PC-3 (cell line): Measurements from ENCODE around the gene DGKG. TPM values are rescaled to one million over a fixed set of nuclear protein-coding genes. Genes with fewer than 3 reads are reported as not detected.

ENCODE experiments used
- ATAC-seq: fragments of 200-7000 bp; cut with Tn5 transposase; 2 replicates; pipeline ENCODE4 v1.9.1; 2020; ENCODE audit warnings: mild to moderate bottlenecking, moderate library complexity
- BruUV-seq: library from RNA; stranded (reverse); fragments of 400-500 nt; replicated peaks from 2 replicates; lab custom pipeline; 2021; lab: Mats Ljungman, UMichigan
- CTCF ChIA-PET: fragments of 300-600 bp; sonication (Branson Sonifier 250); formaldehyde crosslinking; loops from one replicate; lab custom pipeline; 2022; ENCODE audit warnings: antibody characterized with exemption; lab: Charles Lee
- POLR2A ChIA-PET: fragments of 300-600 bp; sonication (Branson Sonifier 250); formaldehyde crosslinking; loops from one replicate; lab custom pipeline; 2022; ENCODE audit warnings: antibody characterized with exemption; ENCODE audit not compliant: unreplicated experiment; lab: Charles Lee
- DNase-seq: peaks from one replicate; pipeline ENCODE4 v3.0.0-alpha.2; 2015
- H2AFZ ChIP-seq: fragments of 300-600 bp; sonication (generic); 2 replicates; pipeline ENCODE4 v1.6.0; 2016; ENCODE audit warnings: antibody characterized with exemption, low read length
- H3F3A ChIP-seq: fragments of 300-600 bp; sonication (generic); one replicate; pipeline ENCODE4 v1.6.0; 2017; ENCODE audit warnings: antibody characterized with exemption, low read length, control low read depth, mild to moderate bottlenecking; ENCODE audit not compliant: unreplicated experiment
- H3K27ac ChIP-seq: fragments of 300-600 bp; sonication (generic); 2 replicates; pipeline ENCODE4 v1.5.1; 2016; ENCODE audit warnings: mild to moderate bottlenecking, low read length
- H3K27me3 ChIP-seq: fragments of 300-600 bp; sonication (generic); 2 replicates; pipeline ENCODE4 v1.6.1; 2016; ENCODE audit warnings: low read length, mixed read lengths
- H3K36me3 ChIP-seq: fragments of 300-600 bp; sonication (generic); 2 replicates; pipeline ENCODE4 v1.6.1; 2016; ENCODE audit warnings: low read depth, mixed run types, low read length, mixed read lengths
- H3K4me1 ChIP-seq: fragments of 300-600 bp; sonication (generic); 2 replicates; pipeline ENCODE4 v1.5.1; 2016; ENCODE audit warnings: low read length; ENCODE audit not compliant: insufficient read depth
- H3K4me2 ChIP-seq: fragments of 300-600 bp; sonication (generic); 2 replicates; pipeline ENCODE4 v1.6.0; 2016; ENCODE audit warnings: low read length
- H3K4me3 ChIP-seq: fragments of 300-600 bp; sonication (generic); 2 replicates; pipeline ENCODE4 v1.5.1; 2016; ENCODE audit warnings: mild to moderate bottlenecking, low read length, mixed read lengths
- H3K79me2 ChIP-seq: fragments of 300-600 bp; sonication (generic); 2 replicates; pipeline ENCODE4 v1.6.1; 2017; ENCODE audit warnings: low read length, mixed read lengths
- H3K9ac ChIP-seq: fragments of 300-600 bp; sonication (generic); 2 replicates; pipeline ENCODE4 v1.6.0; 2016; ENCODE audit warnings: mild to moderate bottlenecking, low read length
- H3K9me2 ChIP-seq: fragments of 300-600 bp; sonication (generic); replicated peaks from 2 replicates; pipeline ENCODE4 v1.6.1; 2016; ENCODE audit warnings: mixed run types, low read length, mixed read lengths
- H3K9me3 ChIP-seq: fragments of 300-600 bp; sonication (generic); 2 replicates; pipeline ENCODE4 v1.6.1; 2016; ENCODE audit warnings: low read length, mixed read lengths
- H4K20me1 ChIP-seq: fragments of 300-600 bp; sonication (generic); 2 replicates; pipeline ENCODE4 v1.6.1; 2016; ENCODE audit warnings: low read length, mixed read lengths
- CTCF ChIP-seq: fragments of 300-600 bp; sonication (generic); conservative IDR thresholded peaks from 2 replicates; pipeline ENCODE4 v1.5.1; 2017; ENCODE audit warnings: antibody characterized with exemption, low read depth, mild to moderate bottlenecking, low read length
- EZH2 ChIP-seq: fragments of 300-600 bp; sonication (generic); IDR thresholded peaks from one replicate; pipeline ENCODE4 v1.6.1; 2017; ENCODE audit warnings: antibody characterized with exemption, mild to moderate bottlenecking, low read length; ENCODE audit not compliant: unreplicated experiment
- EZH2phosphoT487 ChIP-seq: fragments of 300-600 bp; sonication (generic); IDR thresholded peaks from 2 replicates; pipeline ENCODE4 v1.6.1; 2018; ENCODE audit warnings: mild to moderate bottlenecking, antibody characterized with exemption, low read length, borderline replicate concordance
- intact Hi-C: fragments of 100-400 bp; cut with micrococcal nuclease; formaldehyde crosslinking; loops from 2 replicates; pipeline ENCODE4 v1.9.0; 2023
- total RNA-seq: library from RNA; depleted of rRNA; stranded (reverse); fragments of >200 nt; gene quantifications from 2 replicates; pipeline ENCODE4 v1.2.3, GENCODE V29; 2014

Gene DGKG
- total RNA-seq, 1 experiment from 2014 or later, result 2.7 TPM

- POLR2A ChIA-PET, result no interaction called here
- no peak overlapping the region for H3K27ac ChIP-seq
- no TSS peak for BruUV-seq
- CTCF ChIA-PET, result no interaction called here
- H4K20me1 ChIP-seq, result peaks cover 3% of the 10 kb centered on the region; the same call in 1 of the 2 replicates
- H3F3A ChIP-seq, result no peaks in the 10 kb centered on the region
- peak overlapping the region; percentile 76; the same call in 1 of the 2 replicates for H3K4me2 ChIP-seq
- H3K4me3 ChIP-seq, result peak overlapping the region; percentile 56; the same call in 1 of the 2 replicates
- H3K79me2 ChIP-seq, result peaks cover 9% of the 10 kb centered on the region; the same call in 1 of the 2 replicates
- intact Hi-C loops, result no loop called here
- H3K9ac ChIP-seq, result no peak overlapping the region
- ATAC-seq (no peak), DNase-seq (no peak)
- H3K9me2 ChIP-seq, result no peaks in the 10 kb centered on the region
- TF ChIP-seq CTCF (no peak), EZH2 (no peak), EZH2phosphoT487 (no peak)
- H3K36me3 ChIP-seq, result peaks cover 20% of the 10 kb centered on the region; the same call in 1 of the 2 replicates
- H3K9me3 ChIP-seq, result no peaks in the 10 kb centered on the region
- H3K4me1 ChIP-seq, result peaks cover 19% of the 10 kb centered on the region
- H3K27me3 ChIP-seq, result no peaks in the 10 kb centered on the region
- H2AFZ ChIP-seq, result no peak overlapping the region
Observed at GRCh38 chr3:186098740-186099139, 263.3 kb downstream of the DGKG start.

DNA sequence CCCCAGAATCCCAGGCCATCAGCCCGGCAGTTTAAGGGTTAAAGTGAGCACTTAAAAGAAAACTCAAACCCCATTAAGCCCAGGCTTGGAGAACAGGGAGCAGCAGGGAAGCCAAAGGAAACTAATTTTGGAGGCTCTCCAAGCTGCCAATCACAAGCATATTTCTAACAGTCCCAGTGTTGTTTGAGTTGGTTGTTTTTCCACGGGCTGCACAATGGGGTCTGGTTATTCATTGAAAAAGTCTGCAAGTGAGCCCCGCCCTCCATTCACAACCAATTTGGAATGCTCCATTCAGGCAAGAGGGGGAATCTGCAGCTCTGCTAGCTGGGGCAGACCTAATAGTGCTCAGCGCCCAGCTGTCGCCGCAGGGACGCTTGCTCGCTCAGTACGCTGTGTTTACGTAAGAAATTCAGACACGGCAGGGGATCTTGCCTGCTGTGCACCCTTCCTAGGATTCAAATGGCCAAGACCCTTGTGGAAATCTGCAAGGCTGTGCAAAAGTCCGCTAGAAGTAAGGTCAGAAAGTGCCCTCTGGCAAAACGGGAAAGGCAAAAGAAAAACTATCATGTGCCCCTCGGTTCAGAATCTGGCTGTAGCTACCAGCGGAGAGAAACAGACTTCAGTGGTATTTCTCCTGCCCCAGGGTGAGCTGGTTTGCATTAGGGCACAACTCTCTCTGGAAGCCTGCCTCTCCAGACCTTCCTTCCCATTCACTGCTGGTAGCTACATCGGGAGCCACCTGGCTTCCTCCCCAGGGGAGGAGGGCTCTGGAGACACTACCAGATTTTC, 264.2 kb downstream of the DGKG start:
- H3K27ac ChIP-seq, result no peak overlapping the region; the same call in 1 of the 2 replicates
- POLR2A ChIA-PET, result no interaction called here
- H3K4me1 ChIP-seq, result peaks cover 12% of the 10 kb centered on the region; the same call in 1 of the 2 replicates
- H3K4me3 ChIP-seq, result peak overlapping the region; percentile 56
- intact Hi-C loops, result no loop called here
- CTCF ChIA-PET, result interaction anchor here (0.6 kb wide), 1 partner anchor 442 kb away, joined by 4 read pairs; no protein-coding TSS in a partner anchor
- peaks cover 18% of the 10 kb centered on the region; the same call in 1 of the 2 replicates for H3K36me3 ChIP-seq
- DNase-seq, result peak; percentile 80
- no peaks in the 10 kb centered on the region for H3F3A ChIP-seq
- peaks cover 4% of the 10 kb centered on the region; the same call in 1 of the 2 replicates for H3K79me2 ChIP-seq
- H3K27me3 ChIP-seq, result no peaks in the 10 kb centered on the region
- ATAC-seq, result peak; percentile 93
- no peaks in the 10 kb centered on the region for H3K9me2 ChIP-seq
- no peaks in the 10 kb centered on the region for H4K20me1 ChIP-seq
- H3K4me2 ChIP-seq, result peak overlapping the region; percentile 76
- no TSS peak for BruUV-seq
- H2AFZ ChIP-seq, result peak overlapping the region; percentile 32; the same call in 1 of the 2 replicates
- no peak for TF ChIP-seq EZH2phosphoT487
- no peak for TF ChIP-seq CTCF
- TF ChIP-seq EZH2, result no peak
- no peaks in the 10 kb centered on the region for H3K9me3 ChIP-seq
- H3K9ac ChIP-seq, result no peak overlapping the region

- Histone ChIP-seq H3K27ac (no peak overlapping the region), H3K36me3 (peaks cover 17% of the 10 kb centered on the region; the same call in 1 of the 2 replicates), H3K79me2 (no peaks in the 10 kb centered on the region), H3K4me2 (peak overlapping the region; percentile 76), H3K9me3 (no peaks in the 10 kb centered on the region), H3K27me3 (no peaks in the 10 kb centered on the region), H4K20me1 (no peaks in the 10 kb centered on the region), H3F3A (no peaks in the 10 kb centered on the region), H2AFZ (no peak overlapping the region), H3K9ac (no peak overlapping the region), H3K9me2 (no peaks in the 10 kb centered on the region), H3K4me3 (peak overlapping the region; percentile 56; the same call in 1 of the 2 replicates), H3K4me1 (peaks cover 12% of the 10 kb centered on the region; the same call in 1 of the 2 replicates)
- no peak for TF ChIP-seq CTCF
- no peak for TF ChIP-seq EZH2phosphoT487
- no peak for TF ChIP-seq EZH2
- ChIA-PET POLR2A (no interaction called here), CTCF (no interaction called here)
- no peak for ATAC-seq
- intact Hi-C loops, result no loop called here
- BruUV-seq, result no TSS peak
- no peak for DNase-seq
Observed at GRCh38 chr3:186097317-186097662, 264.7 kb downstream of the DGKG start.
